ENCODE results near the gene REXO4. TPM values are rescaled to one million over a fixed set of nuclear protein-coding genes. Genes with fewer than 3 reads are reported as not detected.

The REXO4 gene
- total and polyA plus RNA-seq, 7 donors: 13.2 to 25.9 (median 18.3) TPM

DNA sequence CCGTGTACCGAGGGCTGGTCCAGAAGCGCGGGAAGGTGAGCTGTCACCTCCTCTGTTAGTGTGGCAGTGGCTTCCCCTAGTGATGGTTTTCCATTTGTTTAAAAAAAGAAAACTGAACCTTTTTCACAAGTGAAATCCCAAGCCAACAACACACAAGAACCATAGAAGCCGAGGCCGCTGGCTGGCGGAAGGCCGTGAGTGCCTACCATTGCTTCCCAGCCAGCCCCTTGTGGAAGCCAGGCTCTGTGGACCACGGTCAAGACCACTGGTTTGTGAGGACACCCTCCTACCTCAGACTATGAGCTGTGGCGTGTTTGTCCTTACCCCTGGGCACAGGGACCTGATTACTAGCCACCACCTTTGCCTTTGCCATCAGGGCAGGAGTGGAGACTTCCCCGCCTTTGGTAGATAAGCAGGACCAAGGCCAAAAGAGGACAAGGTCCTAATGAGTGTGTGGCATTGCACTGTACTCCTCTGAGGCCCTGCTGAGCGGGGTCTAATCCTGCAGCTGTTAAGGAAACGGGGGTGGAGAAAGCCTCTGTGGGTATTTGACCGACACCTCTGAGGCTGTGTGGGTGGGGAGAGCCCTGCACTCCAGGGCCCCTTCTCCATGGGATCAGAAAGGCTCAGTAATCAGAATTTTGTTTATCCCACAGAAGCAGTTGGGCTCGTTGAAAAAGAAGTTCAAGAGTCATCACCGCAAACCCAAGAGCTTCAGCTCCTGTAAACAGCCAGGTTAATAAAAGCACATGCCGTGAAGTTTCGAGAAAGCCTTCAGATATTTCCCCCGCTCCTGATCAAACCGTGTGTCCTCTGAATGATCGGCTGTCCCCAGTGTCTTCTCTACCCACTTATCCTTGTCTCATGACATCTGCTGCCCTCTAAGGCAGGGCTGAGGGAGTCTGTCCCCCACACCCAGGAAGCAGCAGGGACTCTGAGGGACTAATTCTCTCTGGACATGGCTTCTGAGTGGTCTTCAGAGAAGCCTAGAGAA, 57.1 kb downstream of the REXO4 start:
- H3K27ac ChIP-seq: no peak overlapping the region
- no peak for DNase-seq
- TF ChIP-seq POLR2A (IDR thresholded peaks at IDR 0.05) (no peak), EP300 (IDR thresholded peaks at IDR 0.05) (no peak), POLR2AphosphoS5 (IDR thresholded peaks at IDR 0.05) (no peak)
- TF ChIP-seq, protein P1, sequence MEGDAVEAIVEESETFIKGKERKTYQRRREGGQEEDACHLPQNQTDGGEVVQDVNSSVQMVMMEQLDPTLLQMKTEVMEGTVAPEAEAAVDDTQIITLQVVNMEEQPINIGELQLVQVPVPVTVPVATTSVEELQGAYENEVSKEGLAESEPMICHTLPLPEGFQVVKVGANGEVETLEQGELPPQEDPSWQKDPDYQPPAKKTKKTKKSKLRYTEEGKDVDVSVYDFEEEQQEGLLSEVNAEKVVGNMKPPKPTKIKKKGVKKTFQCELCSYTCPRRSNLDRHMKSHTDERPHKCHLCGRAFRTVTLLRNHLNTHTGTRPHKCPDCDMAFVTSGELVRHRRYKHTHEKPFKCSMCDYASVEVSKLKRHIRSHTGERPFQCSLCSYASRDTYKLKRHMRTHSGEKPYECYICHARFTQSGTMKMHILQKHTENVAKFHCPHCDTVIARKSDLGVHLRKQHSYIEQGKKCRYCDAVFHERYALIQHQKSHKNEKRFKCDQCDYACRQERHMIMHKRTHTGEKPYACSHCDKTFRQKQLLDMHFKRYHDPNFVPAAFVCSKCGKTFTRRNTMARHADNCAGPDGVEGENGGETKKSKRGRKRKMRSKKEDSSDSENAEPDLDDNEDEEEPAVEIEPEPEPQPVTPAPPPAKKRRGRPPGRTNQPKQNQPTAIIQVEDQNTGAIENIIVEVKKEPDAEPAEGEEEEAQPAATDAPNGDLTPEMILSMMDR (IDR thresholded peaks at IDR 0.05): no peak
- WGBS, 2 donors: 81% methylated on average over 21 of the region's 21 CpGs
- H3K4me3 ChIP-seq: no peak overlapping the region
- no peaks in the 10 kb centered on the region for H3K9me3 ChIP-seq
- intact Hi-C loops (cut with DNase I): no loop called here
- H3K36me3 ChIP-seq: peaks cover 2 to 62% (median 36%) of the 10 kb centered on the region in 4 donors
- peaks cover 0 to 19% (median 14%) of the 10 kb centered on the region in 4 donors for H3K4me1 ChIP-seq
- no peaks in the 10 kb centered on the region for H3K27me3 ChIP-seq

DNA sequence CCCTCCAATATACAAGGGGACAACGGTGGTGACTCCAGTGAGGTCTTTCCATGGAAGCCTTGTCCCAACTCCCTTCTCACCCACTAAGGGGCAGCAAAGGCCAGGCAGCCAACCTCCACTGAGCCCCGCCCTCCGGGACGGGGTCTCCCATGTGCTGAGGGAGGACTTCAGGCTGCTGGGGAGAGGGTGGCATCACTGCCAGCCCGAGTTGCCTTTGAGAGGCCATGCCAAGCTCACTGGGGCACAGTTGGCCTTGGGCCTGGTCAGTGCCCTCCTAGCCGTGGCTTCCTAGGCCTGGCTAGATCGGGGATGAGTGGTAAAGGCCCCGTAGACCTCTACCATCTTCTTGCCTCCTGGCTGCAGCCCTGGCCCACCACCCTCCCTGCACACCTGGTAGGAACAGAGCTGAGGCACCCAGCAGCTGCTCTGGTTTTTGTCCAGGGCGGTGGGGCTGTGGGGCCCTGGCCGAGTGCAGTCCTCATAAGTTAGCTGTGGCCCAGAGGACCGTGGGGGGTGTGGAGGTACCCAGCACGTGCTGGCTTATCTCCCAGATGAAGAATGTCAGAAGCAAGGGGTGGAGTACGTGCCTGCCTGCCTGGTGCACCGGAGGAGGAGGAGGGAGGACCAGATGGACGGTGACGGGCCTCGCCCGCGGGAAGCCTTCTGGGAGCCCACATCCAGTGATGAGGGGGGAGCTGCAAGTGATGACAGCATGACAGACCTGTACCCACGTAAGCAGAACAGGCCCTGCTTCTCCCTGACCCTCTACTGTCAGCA, 58.2 kb downstream of the REXO4 start:
- no peaks in the 10 kb centered on the region for H3K27me3 ChIP-seq
- H3K27ac ChIP-seq: peak overlapping the region in 1 of 4 donors; percentile 8
- peaks cover 0 to 30% (median 26%) of the 10 kb centered on the region in 4 donors for H3K4me1 ChIP-seq
- H3K4me3 ChIP-seq: no peak overlapping the region
- peaks cover 0 to 51% (median 29%) of the 10 kb centered on the region in 4 donors for H3K36me3 ChIP-seq
- WGBS, 2 donors: 63 to 77% methylated on average over 20 of the region's 20 CpGs
- TF ChIP-seq POLR2AphosphoS5 (IDR thresholded peaks at IDR 0.05) (peak in 1 of 4 donors; percentile 1), EP300 (IDR thresholded peaks at IDR 0.05) (no peak), POLR2A (IDR thresholded peaks at IDR 0.05) (no peak)
- TF ChIP-seq, protein P1 (IDR thresholded peaks at IDR 0.05): no peak
- no peak for DNase-seq
- no peaks in the 10 kb centered on the region for H3K9me3 ChIP-seq
- intact Hi-C loops (cut with DNase I): no loop called here

DNA sequence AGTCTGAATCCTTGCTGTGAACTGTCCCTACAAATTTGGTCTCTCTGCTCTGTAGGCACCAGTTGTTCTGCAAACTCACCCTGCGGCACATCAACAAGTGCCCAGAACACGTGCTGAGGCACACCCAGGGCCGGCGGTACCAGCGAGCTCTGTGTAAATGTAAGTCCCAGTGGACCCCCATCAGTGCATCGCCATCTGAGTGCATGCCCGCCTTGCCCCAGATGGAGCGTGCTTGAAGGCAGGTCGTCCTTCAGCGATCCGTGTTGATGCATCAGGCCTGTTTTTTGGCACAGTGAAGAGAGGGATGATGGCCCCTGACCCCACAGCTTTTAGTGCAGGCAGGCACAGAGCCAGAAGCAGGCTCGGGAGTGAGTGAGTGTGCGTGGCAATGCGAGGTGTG, 60.2 kb downstream of the REXO4 start:
- no peak overlapping the region for H3K4me3 ChIP-seq
- intact Hi-C loops (cut with DNase I): no loop called here
- no peak for DNase-seq
- no peak for TF ChIP-seq EP300 (IDR thresholded peaks at IDR 0.05)
- TF ChIP-seq POLR2A (IDR thresholded peaks at IDR 0.05): no peak
- TF ChIP-seq POLR2AphosphoS5 (IDR thresholded peaks at IDR 0.05): no peak
- TF ChIP-seq, protein P1 (IDR thresholded peaks at IDR 0.05): no peak
- 87 to 92% methylated on average over 14 of the region's 14 CpGs for WGBS, 2 donors
- peaks cover 0 to 45% (median 21%) of the 10 kb centered on the region in 4 donors for H3K36me3 ChIP-seq
- H3K27me3 ChIP-seq: no peaks in the 10 kb centered on the region
- H3K27ac ChIP-seq: no peak overlapping the region
- H3K4me1 ChIP-seq: peaks cover 0 to 31% (median 27%) of the 10 kb centered on the region in 4 donors
- H3K9me3 ChIP-seq: no peaks in the 10 kb centered on the region

DNA sequence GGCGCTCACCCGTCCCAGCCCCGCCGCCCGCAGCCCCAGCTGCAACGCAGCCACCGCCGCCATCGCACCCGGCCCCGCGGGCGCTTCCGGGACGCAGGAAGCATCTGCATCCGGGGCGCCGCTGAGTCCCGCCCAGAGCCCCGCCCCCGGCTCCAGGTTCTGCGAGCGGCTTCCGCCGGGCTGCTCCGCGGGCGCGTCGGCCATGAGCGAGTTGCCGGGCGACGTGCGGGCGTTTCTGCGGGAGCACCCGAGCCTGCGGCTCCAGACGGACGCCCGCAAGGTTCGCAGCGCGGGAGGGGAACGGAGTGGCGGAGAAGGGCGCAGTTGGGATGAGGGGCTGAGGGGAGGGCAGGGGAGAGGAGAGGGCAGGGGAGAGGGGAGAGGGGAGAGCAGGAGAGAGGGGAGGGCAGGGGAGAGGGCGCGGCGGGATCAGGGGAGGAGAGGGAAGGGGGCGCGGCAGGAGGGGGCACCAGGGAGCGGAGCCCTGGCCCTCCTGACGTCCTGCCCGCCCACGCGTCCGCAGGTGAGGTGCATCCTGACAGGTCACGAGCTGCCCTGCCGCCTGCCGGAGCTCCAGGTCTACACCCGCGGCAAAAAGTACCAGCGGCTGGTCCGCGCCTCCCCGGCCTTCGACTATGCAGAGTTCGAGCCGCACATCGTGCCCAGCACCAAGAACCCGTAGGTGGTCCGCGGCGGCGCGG, 61.3 kb downstream of the REXO4 start, which contains the start of the genes SURF1 and SURF2:
TSS of gene SURF1 (minus strand) at position 97 of the 701 bp plus-strand sequence. CDS start at position 63, 34 bp downstream.
TSS of gene SURF2 (plus strand) at position 160 of the 701 bp plus-strand sequence. CDS start at position 203, 43 bp downstream.
- peak; percentile 93 for DNase-seq
- H3K4me1 ChIP-seq: peaks cover 0 to 31% (median 27%) of the 10 kb centered on the region in 4 donors
- H3K4me3 ChIP-seq: peak within 1 kb of the TSS; percentile 62 to 86 (median 75)
- WGBS, 2 donors: 1% methylated on average over 78 of the region's 78 CpGs
- H3K27ac ChIP-seq: peak within 1 kb of the TSS; percentile 69 to 87 (median 78)
- TF ChIP-seq POLR2AphosphoS5 (IDR thresholded peaks at IDR 0.05) (peak; percentile 53 to 95 (median 86)), EP300 (IDR thresholded peaks at IDR 0.05) (no peak)
- H3K36me3 ChIP-seq: peaks cover 0 to 45% (median 24%) of the 10 kb centered on the region in 4 donors
- H3K27me3 ChIP-seq: no peaks in the 10 kb centered on the region
- intact Hi-C loops (cut with DNase I): loop anchor here (1.0 kb wide), 1 partner anchor 20 kb away; the partner anchor contains the start of genes STKLD1 and SURF4
- H3K9me3 ChIP-seq: no peaks in the 10 kb centered on the region

Other genes with a start within 250 kb of the REXO4 start
- gene OBP2B, start 208.8 kb downstream of the REXO4 start, total RNA-seq: not detected
- not detected for gene OBP2B, start 208.8 kb downstream of the REXO4 start, polyA plus RNA-seq
- 1 to 10 TPM in 2 of 4 donors, under 1 TPM in 2; 0.36 to 1.5 (median 1.0) TPM for gene ABO, start 142.8 kb downstream of the REXO4 start, total RNA-seq
- gene ABO, start 142.8 kb downstream of the REXO4 start, polyA plus RNA-seq: 10 to 100 TPM; 15.0 to 27.3 (median 24.5) TPM
- 10 to 100 TPM; 13.9 to 20.1 (median 16.2) TPM for gene SURF6, start 81.8 kb downstream of the REXO4 start, total RNA-seq
- 10 to 100 TPM; 22.8 to 43.1 (median 24.3) TPM for gene SURF6, start 81.8 kb downstream of the REXO4 start, polyA plus RNA-seq
- gene MED22, start 69.9 kb downstream of the REXO4 start, total RNA-seq: 10 to 100 TPM; 17.2 to 31.3 (median 28.4) TPM
- 10 to 100 TPM in 2 of 3 donors, 1 to 10 TPM in 1; 8.4 to 23.7 (median 11.8) TPM for gene MED22, start 69.9 kb downstream of the REXO4 start, polyA plus RNA-seq
- 1,000 to 10,000 TPM; 2,027 to 2,561 (median 2,271) TPM for gene RPL7A, start 69.8 kb downstream of the REXO4 start, total RNA-seq
- gene RPL7A, start 69.8 kb downstream of the REXO4 start, polyA plus RNA-seq: 1,000 to 10,000 TPM; 2,364 to 4,020 (median 2,962) TPM
- gene SURF1, start 61.5 kb downstream of the REXO4 start, total RNA-seq: 10 to 100 TPM; 33.8 to 98.7 (median 75.7) TPM
- 10 to 100 TPM; 54.1 to 79.3 (median 59.0) TPM for gene SURF1, start 61.5 kb downstream of the REXO4 start, polyA plus RNA-seq
- 10 to 100 TPM; 10.2 to 32.3 (median 15.2) TPM for gene SURF2, start 61.5 kb downstream of the REXO4 start, total RNA-seq
- gene SURF2, start 61.5 kb downstream of the REXO4 start, polyA plus RNA-seq: 10 to 100 TPM; 17.4 to 27.1 (median 19.9) TPM
- 10 to 100 TPM; 73.4 to 88.8 (median 84.3) TPM for gene SURF4, start 42.0 kb downstream of the REXO4 start, total RNA-seq
- gene SURF4, start 42.0 kb downstream of the REXO4 start, polyA plus RNA-seq: 100 to 1,000 TPM in 1 of 3 donors, 10 to 100 TPM in 2; 17.4 to 190 (median 31.2) TPM
- 1 to 10 TPM in 2 of 4 donors, under 1 TPM in 1, not detected in 1; 0.49 to 8.3 (median 2.1) TPM for gene STKLD1, start 41.6 kb downstream of the REXO4 start, total RNA-seq
- gene STKLD1, start 41.6 kb downstream of the REXO4 start, polyA plus RNA-seq: 1 to 10 TPM in 2 of 3 donors, under 1 TPM in 1; 0.69 to 1.8 (median 1.2) TPM
- gene ADAMTS13, start 4.4 kb upstream of the REXO4 start, total RNA-seq: 1 to 10 TPM in 2 of 4 donors, under 1 TPM in 2; 0.71 to 1.9 (median 1.4) TPM
- gene ADAMTS13, start 4.4 kb upstream of the REXO4 start, polyA plus RNA-seq: 1 to 10 TPM in 1 of 3 donors, under 1 TPM in 2; 0.60 to 3.4 (median 0.69) TPM
- 10 to 100 TPM in 1 of 4 donors, 1 to 10 TPM in 3; 6.7 to 13.4 (median 8.9) TPM for gene CACFD1, start 42.0 kb upstream of the REXO4 start, total RNA-seq
- 10 to 100 TPM; 21.0 to 44.6 (median 29.6) TPM for gene CACFD1, start 42.0 kb upstream of the REXO4 start, polyA plus RNA-seq
- 1 to 10 TPM; 1.4 to 2.7 (median 2.0) TPM for gene SLC2A6, start 61.1 kb upstream of the REXO4 start, total RNA-seq
- 1 to 10 TPM; 1.2 to 8.2 (median 1.8) TPM for gene SLC2A6, start 61.1 kb upstream of the REXO4 start, polyA plus RNA-seq
- not detected for gene MYMK, start 106.9 kb upstream of the REXO4 start, total RNA-seq
- gene MYMK, start 106.9 kb upstream of the REXO4 start, polyA plus RNA-seq: not detected
- 1 to 10 TPM in 2 of 4 donors, under 1 TPM in 2; 0.33 to 4.2 (median 0.94) TPM for gene ADAMTSL2, start 116.7 kb upstream of the REXO4 start, total RNA-seq
- 1 to 10 TPM in 1 of 3 donors, under 1 TPM in 2; 0.46 to 1.8 (median 0.60) TPM for gene ADAMTSL2, start 116.7 kb upstream of the REXO4 start, polyA plus RNA-seq
- 1 to 10 TPM in 2 of 4 donors, under 1 TPM in 1, not detected in 1; 0.83 to 1.5 (median 1.1) TPM for gene FAM163B, start 191.4 kb upstream of the REXO4 start, total RNA-seq
- 1 to 10 TPM in 2 of 3 donors, under 1 TPM in 1; 0.29 to 2.4 (median 1.4) TPM for gene FAM163B, start 191.4 kb upstream of the REXO4 start, polyA plus RNA-seq
- not detected for gene DBH, start 218.4 kb upstream of the REXO4 start, total RNA-seq
- gene DBH, start 218.4 kb upstream of the REXO4 start, polyA plus RNA-seq: under 1 TPM in 1 of 3 donors, not detected in 2; 0.01 TPM

All from sigmoid colon (tissue), 7 donors.